Measurements from ENCODE around the gene PHETA1.

DNA sequence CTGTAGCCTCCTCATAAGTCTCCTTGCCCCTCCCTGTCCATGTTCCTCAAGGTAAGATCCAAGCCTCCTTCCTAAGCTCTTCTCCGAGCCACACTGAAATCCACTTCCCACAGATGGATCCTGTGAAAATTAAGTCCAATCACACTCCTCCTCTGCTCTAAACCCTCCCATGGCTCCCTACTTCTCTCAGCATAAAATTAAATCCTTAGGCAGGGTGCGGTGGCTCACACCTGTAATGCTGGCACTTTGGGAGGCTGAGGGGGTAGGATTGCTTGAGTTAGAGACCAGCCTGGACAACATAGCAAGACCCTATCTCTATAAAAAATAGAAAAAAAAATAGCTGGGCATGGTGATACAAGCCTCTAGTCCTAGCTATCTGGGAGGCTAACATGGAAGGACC is 2.3 kb downstream of the PHETA1 start:
- TF ChIP-seq, protein P1, sequence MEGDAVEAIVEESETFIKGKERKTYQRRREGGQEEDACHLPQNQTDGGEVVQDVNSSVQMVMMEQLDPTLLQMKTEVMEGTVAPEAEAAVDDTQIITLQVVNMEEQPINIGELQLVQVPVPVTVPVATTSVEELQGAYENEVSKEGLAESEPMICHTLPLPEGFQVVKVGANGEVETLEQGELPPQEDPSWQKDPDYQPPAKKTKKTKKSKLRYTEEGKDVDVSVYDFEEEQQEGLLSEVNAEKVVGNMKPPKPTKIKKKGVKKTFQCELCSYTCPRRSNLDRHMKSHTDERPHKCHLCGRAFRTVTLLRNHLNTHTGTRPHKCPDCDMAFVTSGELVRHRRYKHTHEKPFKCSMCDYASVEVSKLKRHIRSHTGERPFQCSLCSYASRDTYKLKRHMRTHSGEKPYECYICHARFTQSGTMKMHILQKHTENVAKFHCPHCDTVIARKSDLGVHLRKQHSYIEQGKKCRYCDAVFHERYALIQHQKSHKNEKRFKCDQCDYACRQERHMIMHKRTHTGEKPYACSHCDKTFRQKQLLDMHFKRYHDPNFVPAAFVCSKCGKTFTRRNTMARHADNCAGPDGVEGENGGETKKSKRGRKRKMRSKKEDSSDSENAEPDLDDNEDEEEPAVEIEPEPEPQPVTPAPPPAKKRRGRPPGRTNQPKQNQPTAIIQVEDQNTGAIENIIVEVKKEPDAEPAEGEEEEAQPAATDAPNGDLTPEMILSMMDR (IDR thresholded peaks at IDR 0.05) = no peak
- TF ChIP-seq EZH2 (IDR thresholded peaks at IDR 0.05; ENCODE audit: borderline replicate concordance, insufficient read depth, low read depth, low read length, poor library complexity, severe bottlenecking) = no peak
